GM19324 (cell line): ENCODE data around the gene NCKIPSD.

ENCODE experiments used
- ATAC-seq: cut with Tn5 transposase; IDR thresholded peaks from one replicate; pipeline ENCODE4 v1.9.1; 2021; ENCODE audit warnings: mild to moderate bottlenecking, moderate library complexity; ENCODE audit not compliant: unreplicated experiment, low FRiP score

Gene NCKIPSD

GRCh38 chr3:48628277-48629017, 57.3 kb downstream of the NCKIPSD start:
- no peak for ATAC-seq

GRCh38 chr3:48625600-48625999, 60.1 kb downstream of the NCKIPSD start:
- no peak for ATAC-seq

GRCh38 chr3:48624767-48625166, 60.9 kb downstream of the NCKIPSD start:
- no peak for ATAC-seq

GRCh38 chr3:48623851-48624547, 61.7 kb downstream of the NCKIPSD start:
- ATAC-seq: no peak
